GM12872 (cell line): ENCODE measurements around the gene PRR14L.

Experiments used
- CTCF ChIP-seq: IDR thresholded peaks from 3 replicates; pipeline ENCODE4 v1.5.1; 2011; ENCODE audit warnings: low read depth, mild to moderate bottlenecking, low read length, moderate library complexity; ENCODE audit not compliant: insufficient read depth

PRR14L gene

GRCh38 chr22:31736458-31736857, 13.5 kb downstream of the PRR14L start:
- TF ChIP-seq CTCF, result no peak

GRCh38 chr22:31734512-31734911, 15.4 kb downstream of the PRR14L start:
- TF ChIP-seq CTCF, result no peak

- TF ChIP-seq CTCF, result no peak
Observed at GRCh38 chr22:31733580-31734079, 16.3 kb downstream of the PRR14L start.

GRCh38 chr22:31732089-31732829, 17.7 kb downstream of the PRR14L start:
- no peak for TF ChIP-seq CTCF

- no peak for TF ChIP-seq CTCF
Observed at GRCh38 chr22:31730344-31730711, 19.6 kb downstream of the PRR14L start.

- no peak for TF ChIP-seq CTCF
Observed at GRCh38 chr22:31728857-31729256, 21.1 kb downstream of the PRR14L start.

GRCh38 chr22:31726692-31727091, 23.2 kb downstream of the PRR14L start:
- TF ChIP-seq CTCF, result no peak
